SK-N-SH (cell line): ENCODE results near the gene TWF2. TPM values are rescaled to one million over a fixed set of nuclear protein-coding genes. Genes with fewer than 3 reads are reported as not detected.

ENCODE experiments used
- CTCF ChIA-PET: fragments of 300-600, 350-600 bp; formaldehyde crosslinking; extraction: SDS; loops from one replicate; lab custom pipeline; 2021; lab: Yijun Ruan, JAX
- POLR2A ChIA-PET: fragments of 350-600 bp; sonication (Branson Sonifier 250); formaldehyde crosslinking; extraction: SDS; loops from one replicate; lab custom pipeline; 2020; ENCODE audit warnings: antibody characterized with exemption, inconsistent platforms; lab: Yijun Ruan, JAX
- DNase-seq: peaks from one replicate; pipeline ENCODE4 v3.0.0; 2012
- H2AFZ ChIP-seq: fragments of 200-600 bp; sonication (generic); 2 replicates; pipeline ENCODE4 v1.8.1; 2016; ENCODE audit warnings: antibody characterized with exemption, mild to moderate bottlenecking, low read depth
- H3F3A ChIP-seq: fragments of 200-600 bp; sonication (generic); replicated peaks from 2 replicates; pipeline ENCODE3; 2016; ENCODE audit warnings: antibody characterized with exemption, mild to moderate bottlenecking; ENCODE audit not compliant: insufficient read depth
- H3K27ac ChIP-seq, 2 experiments: fragments of 200-500 bp in 1 of 2; fragments of 200-600 bp in 1 of 2; sonication (Bioruptor generic) in 1 of 2; sonication (generic), shearing (Covaris generic) in 1 of 2; 2 replicates each; pipeline versions ENCODE4 v1.5.1 to v1.6.1; 2014 to 2016; ENCODE audit warnings: low read depth in 2 of 2, inconsistent platforms in 1 of 2, low read length in 1 of 2, mild to moderate bottlenecking in 1 of 2, mixed read lengths in 1 of 2
- H3K27me3 ChIP-seq: fragments of 200-600 bp; sonication (generic), shearing (Covaris generic); 2 replicates; pipeline ENCODE4 v1.6.1; 2016; ENCODE audit warnings: mixed run types; ENCODE audit not compliant: insufficient read depth
- H3K36me3 ChIP-seq, 2 experiments: fragments of 200-500 bp in 1 of 2; fragments of 200-600 bp in 1 of 2; sonication (Bioruptor generic) in 1 of 2; sonication (generic) in 1 of 2; replicated peaks in 1 of 2; 2 replicates each; pipeline versions ENCODE3 to v1.5.1; 2014 to 2016; ENCODE audit warnings: low read length in 1 of 2, mild to moderate bottlenecking in 1 of 2; ENCODE audit not compliant: insufficient read depth in 2 of 2, control insufficient read depth in 1 of 2
- H3K4me1 ChIP-seq, 2 experiments: fragments of 200-500 bp in 1 of 2; fragments of 200-600 bp in 1 of 2; sonication (Bioruptor generic) in 1 of 2; sonication (generic), shearing (Covaris generic) in 1 of 2; 2 replicates each; pipeline versions ENCODE4 v1.5.1 to v1.6.1; 2014 to 2016; ENCODE audit warnings: low read depth in 1 of 2, low read length in 1 of 2, mixed run types in 1 of 2; ENCODE audit not compliant: insufficient read depth in 2 of 2, control insufficient read depth in 1 of 2
- H3K4me2 ChIP-seq: fragments of 200-600 bp; sonication (generic), shearing (Covaris generic); 2 replicates; pipeline ENCODE4 v1.6.1; 2017; ENCODE audit warnings: mixed run types
- H3K4me3 ChIP-seq, 2 experiments: fragments of 200-500 bp in 1 of 2; fragments of 200-600 bp in 1 of 2; sonication (Bioruptor generic) in 1 of 2; sonication (generic), shearing (Covaris generic) in 1 of 2; 2 replicates each; pipeline versions ENCODE4 v1.5.1 to v1.8.1; 2014 to 2016; ENCODE audit warnings: low read depth in 2 of 2, inconsistent platforms in 1 of 2, low read length in 1 of 2, mild to moderate bottlenecking in 1 of 2, mixed read lengths in 1 of 2, moderate library complexity in 1 of 2
- H3K79me2 ChIP-seq: fragments of 200-600 bp; sonication (generic); 2 replicates; pipeline ENCODE4 v1.8.1; 2017; ENCODE audit warnings: mild to moderate bottlenecking; ENCODE audit not compliant: insufficient read depth
- H3K9ac ChIP-seq: fragments of 200-600 bp; sonication (generic); 2 replicates; pipeline ENCODE4 v1.6.1; 2017; ENCODE audit warnings: mixed run types
- H3K9me2 ChIP-seq: fragments of 200-600 bp; sonication (generic); 2 replicates; pipeline ENCODE4 v1.6.1; 2017; ENCODE audit warnings: mixed run types
- H3K9me3 ChIP-seq: fragments of 200-600 bp; sonication (generic); 2 replicates; pipeline ENCODE4 v1.6.1; 2017; ENCODE audit warnings: mixed run types, mild to moderate bottlenecking, moderate library complexity
- H4K20me1 ChIP-seq: fragments of 200-600 bp; sonication (generic); 2 replicates; pipeline ENCODE4 v1.6.1; 2017; ENCODE audit warnings: mild to moderate bottlenecking, mixed run types; ENCODE audit not compliant: insufficient read depth
- CHD2 ChIP-seq: fragments of 150-350 bp; IDR thresholded peaks from 2 replicates; pipeline ENCODE4 v1.6.1; 2018; ENCODE audit warnings: low read length; ENCODE audit not compliant: partially characterized antibody
- CTCF ChIP-seq: fragments of 200-600 bp; sonication (generic); IDR thresholded peaks from 2 replicates; pipeline ENCODE4 v1.6.1; 2017; ENCODE audit warnings: antibody characterized with exemption, mild to moderate bottlenecking, moderate library complexity
- EP300 ChIP-seq, 2 experiments: IDR thresholded peaks; 2 replicates each; pipeline versions ENCODE4 v1.4.0 to v1.6.1; 2012; ENCODE audit warnings: borderline replicate concordance in 1 of 2, low read depth in 1 of 2, low read length in 1 of 2
- EZH2phosphoT487 ChIP-seq: fragments of 200-600 bp; sonication (generic); IDR thresholded peaks from 2 replicates; pipeline ENCODE4 v1.6.1; 2017; ENCODE audit warnings: low read depth, mixed run types, mild to moderate bottlenecking, antibody characterized with exemption, moderate library complexity, borderline replicate concordance
- FOSL2 ChIP-seq: IDR thresholded peaks from 2 replicates; pipeline ENCODE4 v1.4.0; 2012; ENCODE audit warnings: low read depth, mild to moderate bottlenecking, moderate library complexity, borderline replicate concordance
- FOXJ3 ChIP-seq: sonication (generic); formaldehyde crosslinking; IDR thresholded peaks from 2 replicates; pipeline ENCODE4 v1.5.1; 2020; ENCODE audit warnings: mild to moderate bottlenecking, missing genetic modification reagents
- GABPA ChIP-seq: IDR thresholded peaks from 2 replicates; pipeline ENCODE4 v1.4.0; 2012; ENCODE audit warnings: low read depth, mild to moderate bottlenecking
- GATA2 ChIP-seq: sonication (generic); formaldehyde crosslinking; IDR thresholded peaks from 2 replicates; pipeline ENCODE4 v1.5.0; 2020; ENCODE audit warnings: mild to moderate bottlenecking, missing genetic modification reagents
- MXI1 ChIP-seq: IDR thresholded peaks from 2 replicates; pipeline ENCODE4 v1.6.1; 2012; ENCODE audit warnings: mild to moderate bottlenecking, low read depth, low read length, improper control_type of control experiment
- RAD21 ChIP-seq: IDR thresholded peaks from 2 replicates; pipeline ENCODE4 v1.6.1; 2012; ENCODE audit warnings: mild to moderate bottlenecking, low read length
- RCOR1 ChIP-seq: fragments of 150-350 bp; IDR thresholded peaks from 2 replicates; pipeline ENCODE4 v1.6.1; 2017; ENCODE audit warnings: antibody characterized with exemption, low read length
- RXRA ChIP-seq: IDR thresholded peaks from 2 replicates; pipeline ENCODE4 v1.4.0; 2012; ENCODE audit warnings: low read depth, mild to moderate bottlenecking, borderline replicate concordance
- TAF1 ChIP-seq: IDR thresholded peaks from 2 replicates; pipeline ENCODE4 v1.6.1; 2012; ENCODE audit warnings: low read depth, mild to moderate bottlenecking, low read length, moderate library complexity, borderline replicate concordance
- USF1 ChIP-seq: IDR thresholded peaks from 2 replicates; pipeline ENCODE4 v1.4.0; 2012; ENCODE audit warnings: low read depth, borderline replicate concordance
- USF2 ChIP-seq: fragments of 150-350 bp; IDR thresholded peaks from 2 replicates; pipeline ENCODE4 v1.6.1; 2017; ENCODE audit warnings: antibody characterized with exemption, low read length, low read depth, borderline replicate concordance
- ZBTB33 ChIP-seq: IDR thresholded peaks from 2 replicates; pipeline ENCODE4 v1.4.0; 2012; ENCODE audit warnings: low read depth, borderline replicate concordance
- WGBS: methylation state at CpG from one replicate; pipeline ENCODE4 v1.1.6; 2017; ENCODE audit warnings: low lambda C conversion rate; 5-methylcytosine and 5-hydroxymethylcytosine counted together
- polyA plus RNA-seq, 3 experiments: library from polyadenylated mRNA; depleted of rRNA; stranded (reverse); fragments of >200 nt; gene quantifications; 2 replicates each; pipeline ENCODE4 v1.2.3, GENCODE V29; 2012

The TWF2 gene
- polyA plus RNA-seq, 1 of the 3 experiments (the other 2 are of a cell fraction), result 188 TPM

- TF ChIP-seq CTCF (no peak), GABPA (no peak), RAD21 (no peak), GATA2 (CRISPR knock-in tag) (no peak), EZH2phosphoT487 (no peak), EP300 (IDR thresholded peaks at IDR 0.05; ENCODE audit: borderline replicate concordance in 1 of 2, low read depth in 1 of 2, low read length in 1 of 2) (no peak), USF2 (no peak)
These were observed 28.9 kb downstream of the TWF2 start (continued) for GRCh38 chr3:52210037-52210436.

- no peaks in the 10 kb centered on the region for H4K20me1 ChIP-seq
- no peak overlapping the region for H3K4me3 ChIP-seq
- no peak for DNase-seq
- no peaks in the 10 kb centered on the region for H3K79me2 ChIP-seq
- H3K9me2 ChIP-seq, result no peaks in the 10 kb centered on the region
- H3K9ac ChIP-seq, result no peak overlapping the region
- H3K27ac ChIP-seq, result no peak overlapping the region
- ChIA-PET POLR2A (no interaction called here), CTCF (interaction anchor here (0.8 to 4.9 kb wide), 6 partner anchors 11 to 207 kb away, joined by 3 to 44 read pairs (median 4); partner anchors contain the start of gene TLR9)
- 100% methylated on average over 4 of the region's 4 CpGs for WGBS
- H3K4me1 ChIP-seq, result no peaks in the 10 kb centered on the region
- H2AFZ ChIP-seq, result no peak overlapping the region
- TF ChIP-seq MXI1 (no peak), RCOR1 (no peak), FOXJ3 (CRISPR knock-in tag) (no peak), GABPA (no peak), EP300 (IDR thresholded peaks at IDR 0.05; ENCODE audit: borderline replicate concordance in 1 of 2, low read depth in 1 of 2, low read length in 1 of 2) (no peak), USF1 (no peak), TAF1 (no peak), FOSL2 (no peak), RXRA (no peak), CHD2 (no peak), ZBTB33 (no peak)
- TF ChIP-seq, all 33 proteins: peak for 0
- Histone ChIP-seq H3K4me2 (no peak overlapping the region), H3K36me3 (peaks cover 85% of the 10 kb centered on the region in 2 experiments), H3K9me3 (no peaks in the 10 kb centered on the region), H3F3A (no peaks in the 10 kb centered on the region), H3K27me3 (no peaks in the 10 kb centered on the region)
These were observed 30.4 kb downstream of the TWF2 start for GRCh38 chr3:52208556-52208955.
